Omental fat pad (tissue), 4 donors: ENCODE results near the gene KLB. TPM values are rescaled to one million over a fixed set of nuclear protein-coding genes. Genes with fewer than 3 reads are reported as not detected.

Source experiments
- ATAC-seq: fragments of 150-250 bp; one replicate; pipeline ENCODE4 v1.9.1; 2016; ENCODE audit warnings: mild to moderate bottlenecking, moderate library complexity; ENCODE audit not compliant: low FRiP score
- DNase-seq: peaks from one replicate; pipeline ENCODE4 v3.0.0-alpha.2; 2019; ENCODE audit warnings: low spot score
- CTCF ChIP-seq, 3 donors: fragments of 450-650 bp; IDR thresholded peaks; one replicate each; pipeline ENCODE4 v1.5.1; 2016 to 2017; ENCODE audit warnings: antibody characterized with exemption in 3 of 3, mild to moderate bottlenecking in 3 of 3, moderate library complexity in 2 of 3
- total RNA-seq, 4 donors: library from RNA; depleted of rRNA; stranded (reverse); fragments of >200 nt; gene quantifications; one replicate each; pipeline ENCODE4 v1.1.0, GENCODE V29; 2016

Gene KLB
- total RNA-seq, 4 donors from 2014 or later, result 7.9 to 70.9 (median 12.1) TPM

- ATAC-seq, result peak; percentile 93
- TF ChIP-seq CTCF (IDR thresholded peaks at IDR 0.05), result peak in 2 of 3 donors; percentile 39 to 52
- DNase-seq, result no peak
Observed at GRCh38 chr4:39469429-39470077, 62.8 kb downstream of the KLB start.

GRCh38 chr4:39470402-39470801, 63.7 kb downstream of the KLB start:
- no peak for DNase-seq
- ATAC-seq, result no peak
- TF ChIP-seq CTCF (IDR thresholded peaks at IDR 0.05), result no peak

- ATAC-seq (peak; percentile 31), DNase-seq (no peak)
- no peak for TF ChIP-seq CTCF (IDR thresholded peaks at IDR 0.05)
Observed at GRCh38 chr4:39472396-39472795, 65.7 kb downstream of the KLB start.

- ATAC-seq, result peak; percentile 59
- TF ChIP-seq CTCF (IDR thresholded peaks at IDR 0.05), result no peak
- DNase-seq, result no peak
Observed at GRCh38 chr4:39476187-39476895, 69.6 kb downstream of the KLB start.

- DNase-seq, result no peak
- TF ChIP-seq CTCF (IDR thresholded peaks at IDR 0.05), result no peak
- no peak for ATAC-seq
Observed at GRCh38 chr4:39480251-39480650, 73.5 kb downstream of the KLB start.

- DNase-seq (no peak), ATAC-seq (no peak)
- TF ChIP-seq CTCF (IDR thresholded peaks at IDR 0.05), result no peak
Observed at GRCh38 chr4:39480902-39481695, 74.4 kb downstream of the KLB start.
